OCI-LY3 (cell line): ENCODE measurements around the gene PNLIPRP1.

ENCODE experiments used
- EZH2phosphoT487 ChIP-seq: fragments of 200-600 bp; shearing (Covaris generic); IDR thresholded peaks from 2 replicates; pipeline ENCODE4 v1.6.1; 2018; ENCODE audit warnings: antibody characterized with exemption, mixed run types, low read depth
- TF ChIP-seq, protein P1 (sequence below): fragments of 200-600, 300-600 bp; sonication (generic); IDR thresholded peaks from 2 replicates; pipeline ENCODE4 v1.5.1; 2014; ENCODE audit warnings: antibody characterized with exemption, low read length, low read depth

DNA sequence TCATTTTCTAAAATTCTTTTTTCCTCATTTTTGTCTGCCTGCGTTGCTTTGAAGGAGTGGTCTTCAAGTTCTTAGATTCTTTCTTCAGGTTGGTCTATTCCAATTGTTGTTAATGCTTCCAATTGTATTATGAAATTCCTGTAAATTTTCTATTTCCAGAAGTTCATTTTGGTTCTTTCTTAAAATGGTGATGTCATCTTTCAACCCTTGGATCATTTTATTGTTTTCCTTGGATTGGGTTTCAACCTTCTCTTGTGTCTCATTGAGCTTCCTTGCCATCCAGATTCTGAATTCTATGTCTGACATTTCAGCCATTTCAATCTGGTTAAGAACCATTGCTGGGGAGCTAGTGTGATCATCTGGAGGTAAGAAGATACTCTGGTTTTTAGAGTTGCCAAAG is 63.1 kb downstream of the PNLIPRP1 start:
- TF ChIP-seq, protein P1, sequence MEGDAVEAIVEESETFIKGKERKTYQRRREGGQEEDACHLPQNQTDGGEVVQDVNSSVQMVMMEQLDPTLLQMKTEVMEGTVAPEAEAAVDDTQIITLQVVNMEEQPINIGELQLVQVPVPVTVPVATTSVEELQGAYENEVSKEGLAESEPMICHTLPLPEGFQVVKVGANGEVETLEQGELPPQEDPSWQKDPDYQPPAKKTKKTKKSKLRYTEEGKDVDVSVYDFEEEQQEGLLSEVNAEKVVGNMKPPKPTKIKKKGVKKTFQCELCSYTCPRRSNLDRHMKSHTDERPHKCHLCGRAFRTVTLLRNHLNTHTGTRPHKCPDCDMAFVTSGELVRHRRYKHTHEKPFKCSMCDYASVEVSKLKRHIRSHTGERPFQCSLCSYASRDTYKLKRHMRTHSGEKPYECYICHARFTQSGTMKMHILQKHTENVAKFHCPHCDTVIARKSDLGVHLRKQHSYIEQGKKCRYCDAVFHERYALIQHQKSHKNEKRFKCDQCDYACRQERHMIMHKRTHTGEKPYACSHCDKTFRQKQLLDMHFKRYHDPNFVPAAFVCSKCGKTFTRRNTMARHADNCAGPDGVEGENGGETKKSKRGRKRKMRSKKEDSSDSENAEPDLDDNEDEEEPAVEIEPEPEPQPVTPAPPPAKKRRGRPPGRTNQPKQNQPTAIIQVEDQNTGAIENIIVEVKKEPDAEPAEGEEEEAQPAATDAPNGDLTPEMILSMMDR, result no peak
- no peak for TF ChIP-seq EZH2phosphoT487
